ENCODE measurements around the gene XPO5. TPM values are rescaled to one million over a fixed set of nuclear protein-coding genes. Genes with fewer than 3 reads are reported as not detected.

Gene XPO5
- total RNA-seq, 2 experiments from 2014 or later = 58.5 to 74.9 TPM

- peaks cover 19% of the 10 kb centered on the region; the same call in 1 of the 2 replicates for H3K79me2 ChIP-seq (ENCODE audit: insufficient read depth, low read depth, low read length)
- BruUV-seq (replicated peaks) = no TSS peak
- POLR2A ChIA-PET = no interaction called here
Observed at GRCh38 chr6:43624786-43625288, 49.0 kb upstream of the XPO5 start.

GRCh38 chr6:43623880-43624785, 48.3 kb upstream of the XPO5 start:
- intact Hi-C loops (cut with micrococcal nuclease; ENCODE audit: unreplicated experiment) = no loop called here
- ChIA-PET CTCF (ENCODE audit: unreplicated experiment) (no interaction called here), POLR2A (no interaction called here)
- H3K9me3 ChIP-seq (ENCODE audit: low read length) = no peaks in the 10 kb centered on the region
- H3K4me3 ChIP-seq (ENCODE audit: low read depth, low read length, poor library complexity, severe bottlenecking) = no peak overlapping the region
- peaks cover 19% of the 10 kb centered on the region; the same call in 1 of the 2 replicates for H3K79me2 ChIP-seq (ENCODE audit: insufficient read depth, low read depth, low read length)
- BruUV-seq (replicated peaks) = no TSS peak
- TF ChIP-seq, protein P1, sequence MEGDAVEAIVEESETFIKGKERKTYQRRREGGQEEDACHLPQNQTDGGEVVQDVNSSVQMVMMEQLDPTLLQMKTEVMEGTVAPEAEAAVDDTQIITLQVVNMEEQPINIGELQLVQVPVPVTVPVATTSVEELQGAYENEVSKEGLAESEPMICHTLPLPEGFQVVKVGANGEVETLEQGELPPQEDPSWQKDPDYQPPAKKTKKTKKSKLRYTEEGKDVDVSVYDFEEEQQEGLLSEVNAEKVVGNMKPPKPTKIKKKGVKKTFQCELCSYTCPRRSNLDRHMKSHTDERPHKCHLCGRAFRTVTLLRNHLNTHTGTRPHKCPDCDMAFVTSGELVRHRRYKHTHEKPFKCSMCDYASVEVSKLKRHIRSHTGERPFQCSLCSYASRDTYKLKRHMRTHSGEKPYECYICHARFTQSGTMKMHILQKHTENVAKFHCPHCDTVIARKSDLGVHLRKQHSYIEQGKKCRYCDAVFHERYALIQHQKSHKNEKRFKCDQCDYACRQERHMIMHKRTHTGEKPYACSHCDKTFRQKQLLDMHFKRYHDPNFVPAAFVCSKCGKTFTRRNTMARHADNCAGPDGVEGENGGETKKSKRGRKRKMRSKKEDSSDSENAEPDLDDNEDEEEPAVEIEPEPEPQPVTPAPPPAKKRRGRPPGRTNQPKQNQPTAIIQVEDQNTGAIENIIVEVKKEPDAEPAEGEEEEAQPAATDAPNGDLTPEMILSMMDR (conservative IDR thresholded peaks at IDR 0.05; ENCODE audit: low read length) = no peak
- TF ChIP-seq EZH2phosphoT487 (IDR thresholded peaks at IDR 0.05; ENCODE audit: borderline replicate concordance, low read depth, low read length) = no peak
- H2AFZ ChIP-seq (ENCODE audit: low read length) = no peak overlapping the region
- H3K9me2 ChIP-seq (ENCODE audit: insufficient read depth, low read length) = no peaks in the 10 kb centered on the region
- H4K20me1 ChIP-seq (ENCODE audit: insufficient read depth, low read length) = no peaks in the 10 kb centered on the region
- H3K36me3 ChIP-seq (ENCODE audit: insufficient read depth, low read length) = peaks cover 82% of the 10 kb centered on the region
- H3K4me1 ChIP-seq (ENCODE audit: insufficient read depth, low read length, poor library complexity, severe bottlenecking) = peaks cover 18% of the 10 kb centered on the region
- no peak overlapping the region for H3K4me2 ChIP-seq (ENCODE audit: low read length)
- DNase-seq (ENCODE audit: low spot score) = no peak
- H3K27ac ChIP-seq (ENCODE audit: low read depth, low read length, poor library complexity, severe bottlenecking) = no peak overlapping the region

More at GRCh38 chr6:43624786-43625288, 49.0 kb upstream of the XPO5 start:
- Histone ChIP-seq H2AFZ (ENCODE audit: low read length) (no peak overlapping the region), H3K4me3 (ENCODE audit: low read depth, low read length, poor library complexity, severe bottlenecking) (no peak overlapping the region), H3K9me3 (ENCODE audit: low read length) (no peaks in the 10 kb centered on the region), H3K9me2 (ENCODE audit: insufficient read depth, low read length) (no peaks in the 10 kb centered on the region), H3K4me2 (ENCODE audit: low read length) (no peak overlapping the region), H3K4me1 (ENCODE audit: insufficient read depth, low read length, poor library complexity, severe bottlenecking) (peaks cover 18% of the 10 kb centered on the region), H3K36me3 (ENCODE audit: insufficient read depth, low read length) (peaks cover 75% of the 10 kb centered on the region), H3K27ac (ENCODE audit: low read depth, low read length, poor library complexity, severe bottlenecking) (no peak overlapping the region), H4K20me1 (ENCODE audit: insufficient read depth, low read length) (no peaks in the 10 kb centered on the region)
- CTCF ChIA-PET (ENCODE audit: unreplicated experiment) = no interaction called here
- DNase-seq (ENCODE audit: low spot score) = no peak
- intact Hi-C loops (cut with micrococcal nuclease; ENCODE audit: unreplicated experiment) = no loop called here
- TF ChIP-seq, protein P1 (conservative IDR thresholded peaks at IDR 0.05; ENCODE audit: low read length) = no peak
- no peak for TF ChIP-seq EZH2phosphoT487 (IDR thresholded peaks at IDR 0.05; ENCODE audit: borderline replicate concordance, low read depth, low read length)

DNA sequence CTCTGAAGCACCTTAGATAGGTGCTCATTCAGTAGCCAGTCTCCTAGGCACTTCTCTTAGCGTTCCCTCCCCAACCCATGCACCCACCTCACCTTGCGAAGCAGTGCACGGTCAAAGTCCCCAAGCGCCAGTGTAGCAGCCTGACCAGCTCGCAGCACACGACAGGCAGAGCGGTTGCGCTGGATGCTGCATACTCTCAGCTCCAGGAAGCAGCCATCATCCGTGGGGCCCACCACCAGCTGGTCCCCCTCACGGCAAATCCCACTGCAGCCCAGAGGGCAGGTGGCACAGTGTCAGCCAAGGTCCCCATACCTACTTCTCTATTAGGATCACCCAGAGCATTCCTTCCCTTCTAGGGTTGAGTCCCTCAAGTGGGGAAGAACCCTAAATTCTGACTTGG, 46.7 kb upstream of the XPO5 start:
- Histone ChIP-seq H3K9me2 (ENCODE audit: insufficient read depth, low read length) (no peaks in the 10 kb centered on the region), H3K36me3 (ENCODE audit: insufficient read depth, low read length) (peaks cover 94% of the 10 kb centered on the region), H4K20me1 (ENCODE audit: insufficient read depth, low read length) (no peaks in the 10 kb centered on the region), H3K79me2 (ENCODE audit: insufficient read depth, low read depth, low read length) (peaks cover 7% of the 10 kb centered on the region; the same call in 1 of the 2 replicates), H3K9me3 (ENCODE audit: low read length) (no peaks in the 10 kb centered on the region), H3K27ac (ENCODE audit: low read depth, low read length, poor library complexity, severe bottlenecking) (no peak overlapping the region), H3K4me1 (ENCODE audit: insufficient read depth, low read length, poor library complexity, severe bottlenecking) (peaks cover 8% of the 10 kb centered on the region), H3K4me3 (ENCODE audit: low read depth, low read length, poor library complexity, severe bottlenecking) (no peak overlapping the region), H3K4me2 (ENCODE audit: low read length) (no peak overlapping the region), H2AFZ (ENCODE audit: low read length) (no peak overlapping the region)
- BruUV-seq (replicated peaks) = no TSS peak
- CTCF ChIA-PET (ENCODE audit: unreplicated experiment) = no interaction called here
- intact Hi-C loops (cut with micrococcal nuclease; ENCODE audit: unreplicated experiment) = no loop called here
- no peak for TF ChIP-seq EZH2phosphoT487 (IDR thresholded peaks at IDR 0.05; ENCODE audit: borderline replicate concordance, low read depth, low read length)
- TF ChIP-seq, protein P1 (conservative IDR thresholded peaks at IDR 0.05; ENCODE audit: low read length) = no peak
- no peak for DNase-seq (ENCODE audit: low spot score)
- POLR2A ChIA-PET = interaction anchor here (1.3 kb wide), 1 partner anchor 9 kb away, joined by 6 read pairs; no protein-coding TSS in a partner anchor

All from OCI-LY7 (cell line).